Dedifferentiated amniotic fluid mesenchymal stem cell (primary cell): ENCODE data around the gene LIPE.

Experiments
- DNase-seq: peaks from one replicate; pipeline ENCODE4 v3.0.0-alpha.2; 2016; ENCODE audit errors: extremely low spot score

Gene LIPE

GRCh38 chr19:42411581-42412178 lies 15.5 kb downstream of the LIPE start:
- DNase-seq = no peak

DNA sequence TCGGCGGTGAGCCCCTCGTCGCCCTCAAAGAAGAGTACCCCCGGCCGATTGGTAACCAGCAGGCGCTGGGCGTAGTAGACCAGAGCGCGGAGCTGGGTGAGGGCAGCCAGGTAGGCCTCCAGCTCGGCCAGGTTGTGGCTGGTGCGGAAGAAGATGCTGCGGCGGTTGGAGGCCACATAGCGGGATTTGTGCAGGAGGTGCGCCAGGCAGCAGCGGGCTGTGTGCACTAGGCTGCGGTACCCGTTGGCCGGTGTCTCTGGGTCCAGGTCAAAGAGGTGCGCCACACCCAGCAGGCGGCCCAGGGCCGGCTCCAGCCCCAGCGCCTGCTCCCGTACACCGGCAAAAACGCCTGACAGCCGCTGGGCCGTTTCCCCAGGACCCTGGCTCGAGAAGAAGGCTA lies 16.8 kb downstream of the LIPE start:
- DNase-seq = no peak

- DNase-seq = no peak
Measured at GRCh38 chr19:42409477-42409876, 17.7 kb downstream of the LIPE start.

DNA sequence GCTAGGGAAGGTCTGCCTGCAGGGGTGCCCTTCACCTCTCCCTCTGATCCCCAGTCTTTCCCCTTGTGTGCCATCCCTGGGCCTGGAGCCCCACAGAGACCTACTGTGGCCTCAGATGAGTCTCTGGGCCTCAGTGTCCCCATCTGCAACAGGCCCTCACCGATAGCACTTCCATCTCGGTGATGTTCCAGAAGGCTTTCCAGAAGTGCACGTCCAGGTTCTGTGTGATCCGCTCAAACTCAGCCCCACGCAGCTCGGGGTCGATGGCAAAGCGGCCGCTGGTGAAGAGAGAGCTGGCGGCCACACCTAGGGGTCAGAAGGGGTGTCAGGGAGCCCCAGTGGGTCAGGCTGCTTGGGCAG lies 19.4 kb downstream of the LIPE start:
- DNase-seq = no peak

GRCh38 chr19:42407085-42407815 lies 19.9 kb downstream of the LIPE start:
- no peak for DNase-seq

DNA sequence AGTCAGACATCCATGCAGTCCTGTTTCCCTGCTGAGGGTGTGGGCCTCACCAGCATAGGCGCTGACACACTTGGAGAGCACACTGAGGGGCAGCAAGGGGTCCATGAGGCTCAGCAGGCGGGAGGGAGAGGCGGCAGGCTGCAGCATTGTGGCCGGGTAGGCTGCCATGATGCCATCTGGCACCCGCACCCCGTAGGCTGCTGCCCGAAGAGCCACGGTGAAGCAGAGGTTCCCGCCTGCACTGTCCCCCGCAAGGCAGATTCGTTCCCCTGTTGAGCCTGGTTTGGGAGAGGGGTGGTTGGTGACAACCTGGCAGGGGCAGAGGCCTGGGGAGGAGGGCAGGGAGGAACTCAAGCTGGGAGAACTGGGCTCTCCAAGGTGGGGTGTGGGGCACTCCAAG lies 21.1 kb downstream of the LIPE start:
- no peak for DNase-seq

DNA sequence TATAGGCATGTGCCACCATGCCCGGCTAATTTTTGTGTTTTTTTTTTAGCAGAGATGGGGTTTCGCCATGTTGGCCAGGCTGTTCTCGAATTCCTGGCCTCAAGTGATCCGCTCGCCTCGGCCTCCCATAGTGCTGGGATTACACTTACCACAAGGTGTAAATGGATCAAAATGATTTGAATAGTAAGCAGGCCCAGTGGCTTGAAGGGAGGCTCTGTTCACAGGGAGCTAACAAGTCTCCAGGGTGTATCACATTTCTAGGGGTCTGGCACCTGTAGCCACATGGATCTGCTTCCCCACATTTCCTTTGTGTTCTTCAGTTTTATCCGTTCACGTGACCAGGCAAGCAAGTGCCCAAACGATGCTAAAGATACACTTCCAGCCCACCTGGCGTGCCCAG lies 23.6 kb downstream of the LIPE start:
- DNase-seq = no peak

GRCh38 chr19:42402376-42403116 lies 24.6 kb downstream of the LIPE start:
- no peak for DNase-seq

DNA sequence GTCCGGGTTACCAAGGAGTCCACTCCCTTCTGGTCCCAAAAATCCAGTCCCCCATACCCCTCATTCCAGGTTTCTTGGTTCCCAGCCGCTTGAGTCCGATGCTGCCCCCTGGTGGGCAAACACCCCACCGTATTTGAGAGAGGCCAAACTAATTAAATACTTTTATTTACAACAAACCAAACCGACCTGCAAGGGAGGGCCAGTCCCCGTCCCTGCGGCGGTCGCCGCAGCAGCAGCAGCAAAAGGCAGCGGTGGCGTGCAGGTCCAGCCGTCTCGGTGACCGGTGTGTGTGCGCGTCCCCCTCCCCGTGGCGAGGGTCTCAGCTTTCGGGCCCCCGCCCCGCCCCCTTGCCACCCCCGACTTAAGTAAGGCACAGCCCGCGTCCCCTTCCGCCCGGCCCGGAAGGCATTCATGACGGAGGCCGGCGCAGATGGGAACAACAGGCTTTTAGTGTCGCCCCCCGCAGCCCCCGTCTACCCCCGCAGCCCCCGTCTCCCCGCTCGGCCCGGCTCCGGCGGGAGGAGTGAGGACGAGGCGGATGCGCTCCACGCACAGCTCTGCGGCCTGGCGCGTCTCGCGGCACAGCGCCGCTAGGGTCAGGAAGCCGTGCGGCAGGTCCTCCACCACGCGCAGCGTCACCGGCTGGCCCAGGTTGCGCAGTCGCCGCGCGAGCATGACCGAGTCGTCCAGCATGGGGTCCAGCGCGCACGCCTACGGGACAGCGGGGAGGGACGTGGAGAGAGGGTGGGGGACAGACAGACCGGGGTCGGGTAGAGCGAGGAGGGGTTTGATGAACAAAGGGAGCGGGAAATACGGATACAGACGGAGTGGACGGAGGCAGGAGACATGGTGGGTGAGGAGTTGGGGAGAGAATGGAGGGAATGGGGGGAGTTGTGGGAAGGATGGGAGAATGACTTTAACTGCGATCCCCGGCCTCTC lies 25.6 kb downstream of the LIPE start:
- peak; percentile 73 for DNase-seq

GRCh38 chr19:42400404-42400803 lies 26.8 kb downstream of the LIPE start:
- DNase-seq = no peak

DNA sequence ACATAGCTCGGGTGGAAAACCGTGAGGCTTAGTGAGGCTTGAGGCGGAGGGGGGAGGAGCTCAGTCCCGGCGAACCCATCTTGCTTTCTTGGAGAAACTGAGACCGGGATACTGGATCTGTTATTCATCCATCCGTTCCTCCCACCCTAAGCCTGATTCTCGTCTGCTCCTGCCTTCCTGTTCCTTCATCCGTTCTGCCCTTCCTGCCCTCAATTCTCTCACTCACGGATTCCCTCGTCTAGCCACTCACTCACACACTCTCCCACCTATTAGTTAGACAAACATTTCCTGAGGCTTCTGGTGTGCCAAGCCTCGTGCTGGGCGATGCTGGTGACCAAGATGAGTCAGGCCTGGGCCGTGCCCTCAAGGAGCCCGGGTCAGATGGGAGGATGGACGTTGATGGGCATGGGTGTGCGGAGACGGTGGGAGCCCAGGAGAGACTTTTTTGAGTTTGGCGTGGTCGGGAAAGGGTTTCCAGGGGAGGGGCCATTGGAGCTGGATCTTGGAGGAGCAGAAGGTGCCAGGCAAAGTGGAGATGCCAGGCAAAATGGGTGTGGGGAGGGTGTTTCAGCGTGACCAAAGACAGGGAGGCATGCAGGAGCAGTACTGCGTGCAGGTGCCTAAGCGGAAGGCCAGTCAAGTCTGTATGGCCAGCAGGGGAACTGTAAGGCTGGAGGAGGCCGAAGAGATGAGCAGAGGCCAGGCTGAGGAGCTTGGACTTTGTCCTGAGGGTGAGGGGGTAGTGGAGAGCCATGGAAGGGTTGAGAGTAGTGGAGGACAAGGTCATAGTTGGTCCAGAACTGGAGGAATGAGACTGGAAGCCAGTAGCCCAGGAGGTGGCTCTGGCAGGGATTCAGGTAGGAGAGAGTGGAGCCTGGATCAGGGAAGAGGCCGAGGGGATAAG lies 29.7 kb downstream of the LIPE start:
- no peak for DNase-seq

- DNase-seq = peak; percentile 99
Measured at GRCh38 chr19:42396381-42397262, 30.6 kb downstream of the LIPE start.

GRCh38 chr19:42394751-42395150 lies 32.4 kb downstream of the LIPE start:
- no peak for DNase-seq

GRCh38 chr19:42392165-42392564 lies 35.0 kb downstream of the LIPE start:
- no peak for DNase-seq

DNA sequence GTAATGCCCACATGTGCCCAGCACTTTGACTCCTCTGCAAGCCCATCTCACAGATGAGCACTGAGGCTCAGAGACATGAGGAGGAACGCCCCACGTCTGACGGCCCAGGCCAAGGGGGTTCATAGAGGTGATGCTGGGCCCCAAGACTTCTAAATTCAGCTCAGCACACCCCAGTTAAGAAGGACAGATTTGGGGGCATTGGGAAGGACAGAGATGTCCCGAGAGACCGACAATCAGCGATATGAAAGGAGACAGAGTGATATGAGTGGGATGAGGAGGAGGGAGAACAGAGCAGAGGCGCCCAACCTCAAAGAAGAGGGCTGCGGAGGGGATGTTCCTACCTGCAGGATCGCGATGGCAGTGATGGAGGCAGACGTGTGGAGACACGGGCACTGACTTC lies 37.3 kb downstream of the LIPE start, which contains the start of gene CNFN:
TSS of gene CNFN (minus strand) at position 399 of the 400 bp plus-strand sequence. CDS start 1,260 bp downstream, outside the sequence.
- DNase-seq = no peak

- DNase-seq = no peak
Measured at GRCh38 chr19:42388851-42389489, 38.2 kb downstream of the LIPE start.

GRCh38 chr19:42386974-42387707 lies 40.0 kb downstream of the LIPE start:
- DNase-seq = no peak

- no peak for DNase-seq
Measured at GRCh38 chr19:42380155-42380554, 47.0 kb downstream of the LIPE start.
